Vagina (tissue), 2 donors: Measurements from ENCODE around the gene CD74. TPM values are rescaled to one million over a fixed set of nuclear protein-coding genes. Genes with fewer than 3 reads are reported as not detected.

Experiments used
- DNase-seq, 2 donors: peaks; one replicate each; pipeline ENCODE4 v3.0.0-alpha.2; 2017; ENCODE audit errors: extremely low spot score in 2 of 2
- H3K27ac ChIP-seq: fragments of 200-600 bp; sonication (generic); one replicate; pipeline ENCODE4 v1.5.1; 2019
- H3K27me3 ChIP-seq: fragments of 200-600 bp; sonication (generic); one replicate; pipeline ENCODE4 v1.5.1; 2019
- H3K36me3 ChIP-seq, 2 donors: fragments of 200-600 bp; sonication (generic); one replicate each; pipeline ENCODE4 v1.5.1; 2017 to 2019
- H3K4me1 ChIP-seq: fragments of 200-600 bp; sonication (generic); one replicate; pipeline ENCODE4 v1.5.1; 2019
- H3K4me3 ChIP-seq, 2 donors: fragments of 200-600 bp; sonication (generic); 1 replicate in 1 of 2; 2 replicates in 1 of 2; pipeline ENCODE4 v1.5.1; 2016 to 2019
- H3K9me3 ChIP-seq: fragments of 200-600 bp; sonication (generic); one replicate; pipeline ENCODE4 v1.5.1; 2019
- POLR2A ChIP-seq, 2 donors: fragments of 450-650 bp; IDR thresholded peaks; one replicate each; pipeline ENCODE4 v1.6.1; 2017; ENCODE audit warnings: antibody characterized with exemption in 2 of 2, mild to moderate bottlenecking in 2 of 2, moderate library complexity in 2 of 2
- POLR2AphosphoS5 ChIP-seq, 2 donors: sonication (generic); formaldehyde crosslinking; IDR thresholded peaks; one replicate each; pipeline ENCODE4 v1.9.0; 2017; ENCODE audit warnings: antibody characterized with exemption in 2 of 2, mild to moderate bottlenecking in 2 of 2, low read depth in 1 of 2; ENCODE audit not compliant: insufficient read depth in 1 of 2
- intact Hi-C: fragments of 100-400 bp; cut with DNase I; formaldehyde crosslinking; loops from one replicate; pipeline ENCODE4 v1.15.1; 2023
- total RNA-seq: library from RNA; depleted of rRNA; stranded (reverse); fragments of >200 nt; gene quantifications from one replicate; pipeline ENCODE4 v1.2.3, GENCODE V29; 2016
- TF ChIP-seq, protein P1 (sequence below), 3 experiments: fragments of 450-650 bp in 2 of 3; fragments of 200-600 bp in 1 of 3; sonication (generic) in 1 of 3; IDR thresholded peaks; one replicate each; pipeline ENCODE4 v1.5.1; 2017 to 2019; ENCODE audit warnings: antibody characterized with exemption in 3 of 3, mild to moderate bottlenecking in 2 of 3, moderate library complexity in 2 of 3

CD74 gene
- total RNA-seq, 1 donor from 2014 or later, result 530 TPM

- no peaks in the 10 kb centered on the region for H3K4me1 ChIP-seq
- intact Hi-C loops, result no loop called here
- H3K9me3 ChIP-seq, result no peaks in the 10 kb centered on the region
- no peak overlapping the region for H3K27ac ChIP-seq
- peaks cover 0 to 63% of the 10 kb centered on the region in 2 donors for H3K36me3 ChIP-seq
- no peaks in the 10 kb centered on the region for H3K27me3 ChIP-seq
- DNase-seq, result no peak
- TF ChIP-seq, protein P1, sequence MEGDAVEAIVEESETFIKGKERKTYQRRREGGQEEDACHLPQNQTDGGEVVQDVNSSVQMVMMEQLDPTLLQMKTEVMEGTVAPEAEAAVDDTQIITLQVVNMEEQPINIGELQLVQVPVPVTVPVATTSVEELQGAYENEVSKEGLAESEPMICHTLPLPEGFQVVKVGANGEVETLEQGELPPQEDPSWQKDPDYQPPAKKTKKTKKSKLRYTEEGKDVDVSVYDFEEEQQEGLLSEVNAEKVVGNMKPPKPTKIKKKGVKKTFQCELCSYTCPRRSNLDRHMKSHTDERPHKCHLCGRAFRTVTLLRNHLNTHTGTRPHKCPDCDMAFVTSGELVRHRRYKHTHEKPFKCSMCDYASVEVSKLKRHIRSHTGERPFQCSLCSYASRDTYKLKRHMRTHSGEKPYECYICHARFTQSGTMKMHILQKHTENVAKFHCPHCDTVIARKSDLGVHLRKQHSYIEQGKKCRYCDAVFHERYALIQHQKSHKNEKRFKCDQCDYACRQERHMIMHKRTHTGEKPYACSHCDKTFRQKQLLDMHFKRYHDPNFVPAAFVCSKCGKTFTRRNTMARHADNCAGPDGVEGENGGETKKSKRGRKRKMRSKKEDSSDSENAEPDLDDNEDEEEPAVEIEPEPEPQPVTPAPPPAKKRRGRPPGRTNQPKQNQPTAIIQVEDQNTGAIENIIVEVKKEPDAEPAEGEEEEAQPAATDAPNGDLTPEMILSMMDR (IDR thresholded peaks at IDR 0.05), result no peak
- no peak for TF ChIP-seq POLR2AphosphoS5 (IDR thresholded peaks at IDR 0.05; ENCODE audit: insufficient read depth in 1 of 2, low read depth in 1 of 2)
- TF ChIP-seq POLR2A (IDR thresholded peaks at IDR 0.05), result no peak
- H3K4me3 ChIP-seq, result no peak overlapping the region
These were observed 17.1 kb downstream of the CD74 start for GRCh38 chr5:150395688-150395975.

GRCh38 chr5:150394912-150395687 lies 17.6 kb downstream of the CD74 start:
- intact Hi-C loops, result no loop called here
- Histone ChIP-seq H3K36me3 (peaks cover 0 to 68% of the 10 kb centered on the region in 2 donors), H3K27me3 (no peaks in the 10 kb centered on the region), H3K9me3 (no peaks in the 10 kb centered on the region), H3K27ac (no peak overlapping the region), H3K4me1 (no peaks in the 10 kb centered on the region), H3K4me3 (no peak overlapping the region)
- TF ChIP-seq POLR2AphosphoS5 (IDR thresholded peaks at IDR 0.05; ENCODE audit: insufficient read depth in 1 of 2, low read depth in 1 of 2) (no peak), POLR2A (IDR thresholded peaks at IDR 0.05) (no peak)
- TF ChIP-seq, protein P1 (IDR thresholded peaks at IDR 0.05), result no peak
- DNase-seq, result no peak

DNA sequence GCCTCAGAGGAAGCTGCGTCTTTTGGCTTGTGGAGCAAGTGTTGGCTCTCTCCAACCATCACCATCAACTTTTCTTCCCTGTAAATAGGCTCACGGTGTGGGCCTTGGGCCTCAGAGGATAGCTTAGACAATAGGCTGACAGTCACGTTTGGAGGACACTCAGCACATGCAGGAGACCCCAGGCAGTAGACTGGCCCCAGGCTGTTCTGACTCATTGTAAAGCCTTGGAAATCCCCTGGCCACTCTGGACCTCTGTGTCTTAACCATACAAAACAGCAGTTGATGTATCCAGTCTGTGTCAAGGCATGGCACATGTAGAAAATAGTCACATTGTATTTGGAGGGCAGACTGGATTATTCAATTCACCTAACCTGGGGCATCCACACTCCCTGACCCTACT lies 18.6 kb downstream of the CD74 start:
- no peaks in the 10 kb centered on the region for H3K27me3 ChIP-seq
- no peak for DNase-seq
- TF ChIP-seq POLR2AphosphoS5 (IDR thresholded peaks at IDR 0.05; ENCODE audit: insufficient read depth in 1 of 2, low read depth in 1 of 2) (no peak), POLR2A (IDR thresholded peaks at IDR 0.05) (no peak)
- TF ChIP-seq, protein P1 (IDR thresholded peaks at IDR 0.05), result no peak
- peaks cover 0 to 68% of the 10 kb centered on the region in 2 donors for H3K36me3 ChIP-seq
- H3K4me3 ChIP-seq, result no peak overlapping the region
- intact Hi-C loops, result no loop called here
- H3K4me1 ChIP-seq, result no peaks in the 10 kb centered on the region
- H3K9me3 ChIP-seq, result no peaks in the 10 kb centered on the region
- H3K27ac ChIP-seq, result no peak overlapping the region

DNA sequence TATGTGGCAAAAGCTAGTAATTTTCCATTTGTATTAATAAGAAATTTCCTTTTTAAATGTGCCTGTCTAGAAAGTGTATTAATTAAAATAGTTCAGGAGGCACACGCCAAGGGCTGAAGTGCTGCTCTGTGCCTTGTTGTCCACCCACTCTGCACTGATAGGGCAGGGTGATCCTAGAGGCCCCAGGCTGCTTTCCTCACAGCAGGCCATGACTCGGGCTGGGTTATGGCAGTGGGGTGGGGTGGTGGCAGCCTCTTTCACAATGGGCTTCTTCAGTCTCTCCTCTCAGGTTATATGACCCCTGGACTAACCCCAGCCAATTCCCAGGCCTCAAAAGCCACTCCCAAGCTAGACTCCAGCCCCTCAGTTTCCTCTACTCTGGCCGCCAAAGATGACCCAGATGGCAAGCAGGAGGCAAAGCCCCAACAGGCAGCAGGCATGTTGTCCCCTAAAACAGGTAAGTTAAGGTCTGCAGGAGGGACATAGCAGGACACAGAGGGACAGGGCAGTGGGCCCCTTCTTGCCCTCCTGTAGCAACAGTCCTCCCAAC lies 19.5 kb downstream of the CD74 start:
- peaks cover 0 to 72% of the 10 kb centered on the region in 2 donors for H3K36me3 ChIP-seq
- no peaks in the 10 kb centered on the region for H3K4me1 ChIP-seq
- no peaks in the 10 kb centered on the region for H3K27me3 ChIP-seq
- H3K27ac ChIP-seq, result no peak overlapping the region
- H3K9me3 ChIP-seq, result no peaks in the 10 kb centered on the region
- no peak overlapping the region for H3K4me3 ChIP-seq
- TF ChIP-seq POLR2AphosphoS5 (IDR thresholded peaks at IDR 0.05; ENCODE audit: insufficient read depth in 1 of 2, low read depth in 1 of 2) (no peak), POLR2A (IDR thresholded peaks at IDR 0.05) (no peak)
- TF ChIP-seq, protein P1 (IDR thresholded peaks at IDR 0.05), result no peak
- no peak for DNase-seq
- intact Hi-C loops, result no loop called here

GRCh38 chr5:150392680-150393079 lies 20.0 kb downstream of the CD74 start:
- peaks cover 0 to 77% of the 10 kb centered on the region in 2 donors for H3K36me3 ChIP-seq
- no peak overlapping the region for H3K4me3 ChIP-seq
- no peak for DNase-seq
- intact Hi-C loops, result no loop called here
- H3K27ac ChIP-seq, result no peak overlapping the region
- H3K27me3 ChIP-seq, result no peaks in the 10 kb centered on the region
- no peaks in the 10 kb centered on the region for H3K4me1 ChIP-seq
- H3K9me3 ChIP-seq, result no peaks in the 10 kb centered on the region
- TF ChIP-seq, protein P1 (IDR thresholded peaks at IDR 0.05), result no peak
- TF ChIP-seq POLR2AphosphoS5 (IDR thresholded peaks at IDR 0.05; ENCODE audit: insufficient read depth in 1 of 2, low read depth in 1 of 2), result no peak
- TF ChIP-seq POLR2A (IDR thresholded peaks at IDR 0.05), result no peak
